Measurements from ENCODE around the gene ICE2.

GRCh38 chr15:60396560-60396957, 82.4 kb downstream of the ICE2 start:
- no peak for TF ChIP-seq ELF4 (IDR thresholded peaks at IDR 0.05)
- TF ChIP-seq FOXM1 (IDR thresholded peaks at IDR 0.05; ENCODE audit: borderline replicate concordance): no peak

All from HEK293T (cell line).